ENCODE measurements around the gene GABRB3.

GABRB3 gene

GRCh38 chr15:26537663-26538062 is 235.2 kb downstream of the GABRB3 start:
- Mint-ChIP-seq H3K36me3 (ENCODE audit: low read depth) (no peaks in the 10 kb centered on the region), H3K27ac (no peak overlapping the region), H3K4me3 (no peak overlapping the region), H3K27me3 (no peaks in the 10 kb centered on the region), H3K4me1 (ENCODE audit: low read depth) (no peaks in the 10 kb centered on the region), H3K9me3 (peaks cover 24% of the 10 kb centered on the region)

GRCh38 chr15:26531489-26531888 is 241.4 kb downstream of the GABRB3 start:
- Mint-ChIP-seq H3K27me3 (no peaks in the 10 kb centered on the region), H3K4me1 (ENCODE audit: low read depth) (no peaks in the 10 kb centered on the region), H3K27ac (no peak overlapping the region), H3K4me3 (no peak overlapping the region), H3K36me3 (ENCODE audit: low read depth) (no peaks in the 10 kb centered on the region), H3K9me3 (peaks cover 19% of the 10 kb centered on the region)

- Mint-ChIP-seq H3K4me1 (ENCODE audit: low read depth) (no peaks in the 10 kb centered on the region), H3K27me3 (no peaks in the 10 kb centered on the region), H3K9me3 (peaks cover 14% of the 10 kb centered on the region), H3K27ac (no peak overlapping the region), H3K36me3 (ENCODE audit: low read depth) (no peaks in the 10 kb centered on the region), H3K4me3 (no peak overlapping the region)
Measured at GRCh38 chr15:26525096-26525495, 247.8 kb downstream of the GABRB3 start.

GRCh38 chr15:26521691-26522198 is 251.1 kb downstream of the GABRB3 start:
- Mint-ChIP-seq H3K36me3 (ENCODE audit: low read depth) (no peaks in the 10 kb centered on the region), H3K4me3 (no peak overlapping the region), H3K27me3 (no peaks in the 10 kb centered on the region), H3K9me3 (peaks cover 10% of the 10 kb centered on the region), H3K4me1 (ENCODE audit: low read depth) (no peaks in the 10 kb centered on the region), H3K27ac (no peak overlapping the region)

- Mint-ChIP-seq H3K9me3 (peaks cover 10% of the 10 kb centered on the region), H3K27ac (no peak overlapping the region), H3K4me1 (ENCODE audit: low read depth) (no peaks in the 10 kb centered on the region), H3K36me3 (ENCODE audit: low read depth) (no peaks in the 10 kb centered on the region), H3K27me3 (no peaks in the 10 kb centered on the region), H3K4me3 (no peak overlapping the region)
Measured at GRCh38 chr15:26521130-26521529, 251.7 kb downstream of the GABRB3 start.

- H3K27ac Mint-ChIP-seq = no peak overlapping the region
- peaks cover 4% of the 10 kb centered on the region for H3K9me3 Mint-ChIP-seq
- no peaks in the 10 kb centered on the region for H3K36me3 Mint-ChIP-seq (ENCODE audit: low read depth)
- no peaks in the 10 kb centered on the region for H3K4me1 Mint-ChIP-seq (ENCODE audit: low read depth)
- no peak overlapping the region for H3K4me3 Mint-ChIP-seq
- H3K27me3 Mint-ChIP-seq = no peaks in the 10 kb centered on the region
Measured at GRCh38 chr15:26518885-26519284, 254.0 kb downstream of the GABRB3 start.

GRCh38 chr15:26516102-26516980 is 256.5 kb downstream of the GABRB3 start:
- H3K9me3 Mint-ChIP-seq = peaks cover 4% of the 10 kb centered on the region
- no peaks in the 10 kb centered on the region for H3K36me3 Mint-ChIP-seq (ENCODE audit: low read depth)
- H3K4me1 Mint-ChIP-seq (ENCODE audit: low read depth) = no peaks in the 10 kb centered on the region
- H3K27ac Mint-ChIP-seq = no peak overlapping the region
- no peaks in the 10 kb centered on the region for H3K27me3 Mint-ChIP-seq
- H3K4me3 Mint-ChIP-seq = no peak overlapping the region

- Mint-ChIP-seq H3K36me3 (ENCODE audit: low read depth) (no peaks in the 10 kb centered on the region), H3K27me3 (no peaks in the 10 kb centered on the region), H3K27ac (no peak overlapping the region), H3K4me3 (no peak overlapping the region), H3K9me3 (peaks cover 4% of the 10 kb centered on the region), H3K4me1 (ENCODE audit: low read depth) (no peaks in the 10 kb centered on the region)
Measured at GRCh38 chr15:26504009-26504408, 268.9 kb downstream of the GABRB3 start.

Data from stimulated activated naive CD8-positive, alpha-beta T cell treated with anti-CD3 and anti-CD28 coated beads, Interleukin-15, Interleukin-2, amounts not matched to agents 100 ng/mL and 50 ng/mL, for 24 hours (primary cell).